Dedifferentiated amniotic fluid mesenchymal stem cell (primary cell): Measurements from ENCODE around the gene MAT2A.
A peak's percentile ranks its signal among the peaks of the same experiment; 100 is the strongest.
"Not testable (repeated sequence)": the region's sequence is repeated elsewhere in the genome, so short reads cannot be mapped to it uniquely, and the experiment has no call there.

Experiments
- DNase-seq: peaks from one replicate; pipeline ENCODE4 v3.0.0-alpha.2; 2016; ENCODE audit errors: extremely low spot score

MAT2A gene

DNA sequence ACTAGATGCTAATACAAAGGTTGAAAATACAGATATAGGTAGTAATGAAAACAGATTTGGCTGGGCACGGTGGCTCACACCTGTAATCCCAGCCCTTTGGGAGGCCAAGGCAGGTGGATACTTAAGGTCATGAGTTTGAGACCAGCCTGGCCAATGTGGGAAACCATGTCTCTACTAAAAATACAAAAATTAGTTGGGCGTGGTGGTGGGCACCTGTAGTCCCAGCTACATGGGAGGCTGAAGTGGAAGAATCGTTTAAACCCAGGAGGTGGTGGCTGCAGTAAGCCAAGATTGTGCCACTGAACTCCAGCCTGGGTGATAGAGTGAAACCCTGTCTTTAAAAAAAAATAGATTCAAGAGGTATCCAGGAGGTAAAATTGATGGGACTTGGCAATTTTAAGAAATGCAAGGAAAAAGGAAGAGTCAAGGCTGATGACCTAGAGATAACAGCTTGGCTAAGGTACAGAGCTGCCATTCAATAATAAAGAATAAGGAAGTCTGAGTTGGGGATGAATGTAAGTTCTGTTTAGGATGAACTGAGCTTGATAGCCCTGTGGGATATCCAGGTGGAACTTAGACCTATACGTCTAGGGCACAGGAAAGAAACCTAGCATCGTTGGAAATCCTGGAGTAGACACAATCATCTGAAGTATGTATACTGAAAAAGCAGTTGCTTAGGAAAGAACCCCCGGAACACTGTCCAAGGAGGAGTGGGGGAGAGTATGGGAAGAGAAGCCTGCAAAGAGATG is 9.1 kb downstream of the MAT2A start:
- no peak for DNase-seq

DNA sequence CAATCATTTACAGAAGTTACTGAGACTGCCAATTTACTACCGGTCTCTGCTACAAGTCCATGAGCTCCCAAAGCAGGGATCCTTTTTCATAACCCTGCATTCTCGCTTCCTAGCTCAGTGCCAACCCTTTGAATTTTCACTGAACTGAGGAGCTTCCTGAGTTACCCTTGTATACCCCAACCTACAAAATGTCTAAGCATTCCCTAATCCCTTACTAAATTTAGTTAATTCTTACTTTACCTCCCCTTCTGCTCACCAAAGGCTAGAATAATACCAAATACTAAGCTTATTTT is 9.6 kb downstream of the MAT2A start:
- DNase-seq = no peak

- DNase-seq = no peak
Measured at GRCh38 chr2:85549095-85549494, 10.1 kb downstream of the MAT2A start.

DNA sequence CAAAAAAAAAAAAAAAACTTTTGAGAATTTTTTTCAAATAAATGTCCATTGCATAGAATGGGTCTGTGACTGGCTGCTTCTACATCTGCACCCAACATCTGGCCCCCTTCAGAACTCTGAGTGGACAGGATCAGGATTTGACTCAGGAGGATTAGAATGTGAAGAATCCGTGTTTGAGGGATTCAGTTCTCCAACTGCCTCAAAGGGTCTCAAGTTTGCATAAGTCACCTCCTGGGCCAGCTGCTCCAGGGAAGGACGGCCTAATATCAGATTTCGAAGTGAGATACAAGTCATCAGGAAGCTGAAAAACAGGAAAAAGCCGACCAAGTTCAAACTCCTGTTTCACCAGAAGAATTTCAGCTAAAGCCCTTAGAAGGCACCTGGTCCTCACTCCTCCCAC is 10.9 kb downstream of the MAT2A start:
- peak; percentile 84 for DNase-seq

DNA sequence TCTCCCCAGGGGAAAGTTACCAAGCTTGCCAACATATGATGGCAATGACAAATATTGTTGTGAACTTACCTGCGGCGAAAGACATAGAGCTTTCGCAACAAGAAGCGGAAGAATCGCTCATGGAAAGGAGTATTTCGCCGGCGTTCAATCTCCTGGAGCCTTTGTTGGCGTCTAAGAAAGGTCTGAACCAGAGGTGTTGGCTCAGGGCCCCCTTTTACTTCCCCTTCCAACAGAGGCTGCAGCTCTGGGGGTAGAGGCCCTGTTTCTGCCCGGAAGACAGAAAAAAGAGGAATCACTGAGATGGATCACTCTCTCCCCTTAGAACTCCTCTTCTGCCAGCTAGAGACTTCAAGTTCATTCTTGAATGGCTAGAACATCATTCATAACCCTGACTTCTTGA is 11.5 kb downstream of the MAT2A start:
- DNase-seq = no peak

- peak; percentile 68 for DNase-seq
Measured at GRCh38 chr2:85551698-85552678, 13.0 kb downstream of the MAT2A start.

DNA sequence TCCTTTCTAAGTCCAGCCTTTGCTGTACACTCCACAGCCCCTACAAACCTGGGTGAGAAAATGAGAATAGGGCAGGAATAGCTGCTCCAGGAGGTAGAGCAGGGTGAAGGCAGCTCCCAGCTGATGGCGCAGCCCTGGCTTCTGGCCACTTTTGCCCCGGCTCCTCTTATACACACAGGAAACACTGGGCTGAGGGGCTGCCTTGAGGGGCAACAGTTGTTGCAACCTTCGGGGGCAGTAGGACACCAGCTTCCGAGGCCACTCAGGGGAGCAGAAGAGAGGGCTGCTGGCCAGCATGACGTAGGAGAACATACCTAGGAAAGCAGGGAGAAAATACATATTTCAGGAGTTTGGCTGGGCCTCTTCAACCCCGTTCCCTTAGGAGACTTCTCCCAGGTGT is 14.2 kb downstream of the MAT2A start:
- no peak for DNase-seq

DNA sequence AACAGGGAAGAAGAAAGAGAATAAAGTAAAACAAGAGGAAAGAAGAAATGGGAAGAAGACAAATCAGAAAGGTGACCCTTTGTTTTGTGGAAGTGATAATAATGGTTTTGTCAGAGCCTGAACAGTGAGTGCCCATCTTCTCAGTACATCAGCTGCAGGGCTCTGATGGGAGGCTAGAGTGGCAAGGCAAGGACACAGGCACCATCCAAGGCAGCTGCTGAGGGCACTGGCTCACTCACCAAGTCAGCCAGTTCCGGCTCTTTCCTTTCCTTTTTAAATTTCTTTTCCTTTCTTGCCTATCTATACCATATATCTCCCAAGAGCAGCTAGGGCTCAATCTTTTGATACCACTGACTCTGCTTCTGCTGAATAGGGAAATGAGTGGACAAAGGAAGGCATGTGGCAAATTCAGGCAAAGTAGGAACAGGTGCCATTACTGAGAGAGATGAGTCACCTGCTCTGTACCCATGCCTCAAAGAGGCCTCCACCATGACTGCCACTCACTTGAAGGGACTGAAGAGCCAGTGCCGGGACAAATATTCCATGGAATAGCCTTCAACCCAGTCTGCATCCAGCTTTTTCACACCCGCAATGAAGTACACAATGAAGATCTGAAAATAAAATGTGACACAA is 16.1 kb downstream of the MAT2A start:
- no peak for DNase-seq

DNA sequence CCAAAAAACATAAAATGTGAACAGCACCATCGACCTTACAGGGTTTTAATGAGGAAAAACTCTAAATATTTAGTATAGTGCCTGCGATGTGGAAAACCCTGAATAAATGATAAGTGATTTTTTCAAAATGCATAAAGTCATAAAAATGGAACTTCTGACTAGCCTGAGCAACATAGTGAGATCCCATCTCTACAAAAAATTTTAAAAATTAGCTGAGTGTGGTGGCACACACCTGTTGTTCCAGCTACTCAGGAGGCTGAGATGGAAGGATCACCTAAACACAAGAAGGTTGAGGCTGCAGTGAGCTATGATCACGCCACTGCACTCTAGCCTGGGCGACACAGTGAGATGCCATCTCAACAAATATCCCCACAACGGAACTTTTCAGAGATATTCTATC is 18.2 kb downstream of the MAT2A start:
- DNase-seq = no peak

DNA sequence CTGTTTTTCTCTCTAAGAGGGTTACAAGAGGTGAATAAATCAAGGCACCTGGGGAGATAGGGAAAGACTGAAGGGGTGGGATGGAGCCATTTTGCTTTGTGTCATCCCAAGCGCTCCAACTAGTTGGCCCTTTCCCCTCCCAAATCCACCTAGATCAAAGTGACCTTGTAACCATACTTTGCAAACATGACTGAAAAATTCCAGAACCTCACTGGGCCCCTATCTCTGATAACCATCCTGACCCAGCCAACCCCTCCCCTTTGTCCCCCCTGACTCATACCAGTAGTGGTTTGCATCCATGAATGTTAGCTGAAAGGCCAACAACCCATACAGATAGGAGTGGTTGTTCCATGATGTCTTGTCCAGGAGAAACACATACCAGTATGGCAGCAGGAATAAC is 19.2 kb downstream of the MAT2A start:
- no peak for DNase-seq

DNA sequence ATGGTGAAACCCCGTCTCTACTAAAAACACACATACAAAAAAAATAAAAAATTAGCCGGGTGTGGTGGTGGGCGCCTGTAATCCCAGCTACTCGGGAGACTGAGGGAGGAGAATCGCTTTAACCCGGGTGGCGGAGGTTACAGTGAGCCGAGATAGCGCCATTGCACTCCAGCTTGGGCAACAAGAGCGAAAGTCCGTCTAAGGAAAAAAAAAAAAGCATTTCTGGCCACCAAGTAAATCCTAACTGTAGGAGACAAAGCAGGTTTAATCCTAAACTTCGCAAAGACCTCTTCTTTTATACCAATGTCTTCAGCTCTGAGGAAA is 21.4 kb downstream of the MAT2A start:
- DNase-seq = not testable (repeated sequence)

DNA sequence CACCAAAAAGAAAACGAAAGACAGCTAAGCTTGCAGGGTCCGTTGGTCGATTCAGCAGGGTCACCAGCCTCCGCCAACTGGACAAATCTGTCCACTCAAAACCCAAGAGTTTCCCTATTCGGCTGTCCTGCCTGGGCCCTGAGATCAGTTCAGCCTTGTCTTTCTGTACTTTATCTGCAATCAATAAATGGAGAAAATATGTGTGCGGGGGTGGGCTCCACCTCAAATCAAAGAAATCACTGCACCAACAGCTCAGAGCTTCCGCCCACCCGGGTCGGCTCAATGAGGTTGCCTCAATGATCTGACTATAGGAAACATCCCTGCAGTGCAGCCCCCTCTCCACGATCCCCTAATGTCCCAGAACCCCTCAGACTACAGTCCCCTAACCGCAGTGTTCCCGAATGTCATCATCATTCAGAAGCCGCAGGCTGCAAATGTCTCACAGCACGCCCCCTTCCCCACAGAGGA is 21.9 kb downstream of the MAT2A start:
- DNase-seq = no peak

DNA sequence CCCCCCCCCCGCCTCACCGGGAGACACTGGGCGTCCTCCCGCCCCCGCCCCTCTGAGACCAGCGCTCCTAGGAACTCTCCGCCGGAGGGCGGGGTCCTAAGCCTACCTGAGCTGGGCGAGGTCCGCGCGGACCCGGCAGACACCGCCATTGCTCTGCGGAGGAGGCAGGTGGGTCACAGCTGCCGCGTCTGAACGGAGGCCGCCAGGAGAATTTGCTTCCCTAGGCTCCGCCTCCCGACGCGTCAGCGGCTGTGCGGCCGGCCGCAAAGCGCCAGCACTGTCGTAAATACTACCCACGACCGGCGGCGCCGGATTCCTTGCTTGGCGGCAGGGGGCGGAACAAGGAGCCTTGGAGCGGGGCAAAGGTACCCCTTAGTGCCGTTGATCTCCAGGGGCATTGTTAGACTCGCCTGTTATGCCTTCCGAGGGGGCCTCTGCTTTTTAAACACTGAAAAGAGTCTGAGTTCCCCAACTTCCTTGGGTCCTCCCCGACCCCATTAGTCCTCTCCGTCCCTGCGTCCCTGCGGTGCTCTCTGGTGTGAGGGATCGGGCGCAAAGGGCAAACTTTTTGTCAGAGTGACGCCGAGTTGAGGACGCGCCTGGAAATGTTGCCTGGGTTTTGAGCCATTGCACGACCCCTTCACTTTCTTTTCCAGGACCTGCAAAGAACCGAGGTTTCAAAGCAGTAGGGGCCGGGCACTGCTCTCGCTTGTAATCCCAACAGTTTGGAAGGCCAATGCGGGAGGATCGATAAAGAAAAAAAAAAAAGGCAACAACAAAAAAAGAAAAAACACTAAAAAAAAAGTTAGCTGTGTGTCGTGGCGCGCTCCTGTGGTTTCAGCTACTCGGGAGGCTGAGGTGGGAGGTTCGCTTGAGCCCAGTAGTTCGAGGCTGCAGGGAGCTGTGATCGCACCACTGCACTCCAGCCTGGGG is 22.6 kb downstream of the MAT2A start, which contains the start of gene GGCX:
TSS of gene GGCX (minus strand) at position 214 of the 933 bp plus-strand sequence. CDS start at position 149, 65 bp downstream.
- peak; percentile 93 for DNase-seq

DNA sequence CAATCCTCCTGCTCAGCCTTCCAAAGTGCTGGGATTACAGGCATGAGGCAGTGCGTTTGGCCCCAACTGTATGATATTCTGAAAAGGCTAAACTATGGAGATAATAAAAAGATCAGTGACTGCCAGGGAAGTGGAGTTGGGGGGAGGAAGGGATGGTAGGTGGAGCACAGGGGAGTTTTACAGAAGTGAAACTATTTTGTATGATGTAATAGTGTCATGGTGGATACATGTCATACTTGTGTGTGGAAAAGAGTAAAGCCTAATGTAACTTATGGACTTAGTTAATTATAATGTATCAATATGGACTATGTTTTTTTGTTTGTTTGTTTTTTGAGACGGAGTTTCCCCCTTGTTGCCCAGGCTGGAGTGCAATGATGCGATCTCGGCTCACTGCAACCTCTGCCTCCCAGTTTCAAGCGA is 25.2 kb downstream of the MAT2A start:
- DNase-seq = no peak

- DNase-seq = no peak
Measured at GRCh38 chr2:85566265-85566664, 27.3 kb downstream of the MAT2A start.

DNA sequence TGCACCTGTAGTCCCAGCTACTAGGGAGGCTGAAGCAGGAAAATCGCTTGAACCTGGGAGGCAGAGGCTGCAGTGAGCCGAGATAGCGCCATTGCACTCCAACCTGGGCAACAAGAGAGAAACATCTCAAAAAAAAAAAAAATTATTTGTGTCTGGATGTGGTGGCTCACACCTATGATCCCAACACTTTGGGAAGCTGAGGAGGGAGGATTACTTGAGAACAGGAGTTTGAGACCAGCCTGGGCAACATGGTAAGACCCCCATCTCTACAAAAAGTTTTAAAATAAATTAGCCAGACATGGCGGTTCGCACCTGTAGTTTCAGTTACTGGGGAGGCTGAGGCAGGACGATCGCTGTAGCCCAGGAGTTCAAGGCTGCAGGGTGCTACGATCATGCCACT is 36.8 kb downstream of the MAT2A start:
- no peak for DNase-seq

DNA sequence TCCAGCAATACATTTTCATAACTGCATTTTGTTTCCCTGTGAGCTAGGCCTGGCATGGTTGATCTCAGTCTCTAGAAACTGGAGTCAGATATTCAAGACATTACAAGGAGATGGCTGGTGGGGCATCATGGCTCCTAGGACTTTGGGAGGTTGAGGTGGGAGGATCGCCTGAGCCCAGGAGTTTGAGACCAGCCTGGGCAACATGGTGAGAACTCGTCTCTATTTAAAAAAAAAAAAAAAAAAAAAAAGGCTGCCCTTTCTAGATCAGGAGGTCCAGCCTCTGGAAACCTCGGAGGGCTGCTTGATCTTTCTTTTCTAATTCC is 38.1 kb downstream of the MAT2A start:
- no peak for DNase-seq

- no peak for DNase-seq
Measured at GRCh38 chr2:85577386-85578242, 38.6 kb downstream of the MAT2A start, which contains the start of gene VAMP8. TSS of gene VAMP8 (plus strand) at chr2:85577586. CDS start at chr2:85577647, 61 bp downstream.

- DNase-seq = no peak
Measured at GRCh38 chr2:85578243-85579180, 39.5 kb downstream of the MAT2A start.
